ENCODE measurements around the gene IKZF3. TPM values are rescaled to one million over a fixed set of nuclear protein-coding genes. Genes with fewer than 3 reads are reported as not detected.
"Not testable (repeated sequence)": the region's sequence is repeated elsewhere in the genome, so short reads cannot be mapped to it uniquely, and the experiment has no call there.

Gene IKZF3
- total RNA-seq, 1 donor from 2014 or later, result 220 TPM

- no peak overlapping the region for H3K4me3 Mint-ChIP-seq
- DNase-seq, result no peak
- peaks cover 33% of the 10 kb centered on the region for H3K36me3 Mint-ChIP-seq (ENCODE audit: low read depth)
- peaks cover 21% of the 10 kb centered on the region for H3K4me1 Mint-ChIP-seq
- no peak overlapping the region for H3K27ac Mint-ChIP-seq
- TF ChIP-seq CTCF (IDR thresholded peaks at IDR 0.05), result no peak
- ChIA-PET CTCF (no interaction called here), POLR2A (no interaction called here)
- no peak for ATAC-seq (ENCODE audit: low read depth)
- intact Hi-C loops (cut with micrococcal nuclease), result no loop called here
- H3K9me3 Mint-ChIP-seq, result no peaks in the 10 kb centered on the region
- H3K27me3 Mint-ChIP-seq, result no peaks in the 10 kb centered on the region
Observed at GRCh38 chr17:39727556-39727955, 136.6 kb downstream of the IKZF3 start.

GRCh38 chr17:39726617-39727016 is 137.5 kb downstream of the IKZF3 start:
- POLR2A ChIA-PET, result interaction anchor here (0.5 kb wide), 1 partner anchor 10 kb away, joined by 4 read pairs; no protein-coding TSS in a partner anchor
- Mint-ChIP-seq H3K9me3 (no peaks in the 10 kb centered on the region), H3K4me1 (peaks cover 21% of the 10 kb centered on the region), H3K36me3 (ENCODE audit: low read depth) (peaks cover 33% of the 10 kb centered on the region), H3K27me3 (no peaks in the 10 kb centered on the region), H3K4me3 (no peak overlapping the region), H3K27ac (no peak overlapping the region)
- CTCF ChIA-PET, result no interaction called here
- intact Hi-C loops (cut with micrococcal nuclease), result no loop called here
- ATAC-seq (ENCODE audit: low read depth), result no peak
- no peak for DNase-seq
- no peak for TF ChIP-seq CTCF (IDR thresholded peaks at IDR 0.05)

GRCh38 chr17:39725923-39726322 is 138.2 kb downstream of the IKZF3 start:
- POLR2A ChIA-PET, result interaction anchor here (0.9 kb wide), 1 partner anchor 38 kb away, joined by 3 read pairs; the partner anchor contains the start of gene PGAP3
- peaks cover 21% of the 10 kb centered on the region for H3K4me1 Mint-ChIP-seq
- H3K27ac Mint-ChIP-seq; DNase-seq; H3K27me3 Mint-ChIP-seq; H3K9me3 Mint-ChIP-seq; H3K4me3 Mint-ChIP-seq; ATAC-seq (ENCODE audit: low read depth); CTCF ChIA-PET; intact Hi-C loops (cut with micrococcal nuclease): not testable (repeated sequence)
- H3K36me3 Mint-ChIP-seq (ENCODE audit: low read depth), result peaks cover 33% of the 10 kb centered on the region

DNA sequence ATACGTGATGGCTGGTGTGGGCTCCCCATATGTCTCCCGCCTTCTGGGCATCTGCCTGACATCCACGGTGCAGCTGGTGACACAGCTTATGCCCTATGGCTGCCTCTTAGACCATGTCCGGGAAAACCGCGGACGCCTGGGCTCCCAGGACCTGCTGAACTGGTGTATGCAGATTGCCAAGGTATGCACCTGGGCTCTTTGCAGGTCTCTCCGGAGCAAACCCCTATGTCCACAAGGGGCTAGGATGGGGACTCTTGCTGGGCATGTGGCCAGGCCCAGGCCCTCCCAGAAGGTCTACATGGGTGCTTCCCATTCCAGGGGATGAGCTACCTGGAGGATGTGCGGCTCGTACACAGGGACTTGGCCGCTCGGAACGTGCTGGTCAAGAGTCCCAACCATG is 139.4 kb downstream of the IKZF3 start:
- ChIA-PET CTCF (no interaction called here), POLR2A (no interaction called here)
- no peak for ATAC-seq (ENCODE audit: low read depth)
- Mint-ChIP-seq H3K27me3 (no peaks in the 10 kb centered on the region), H3K36me3 (ENCODE audit: low read depth) (peaks cover 31% of the 10 kb centered on the region), H3K4me1 (peaks cover 15% of the 10 kb centered on the region), H3K4me3 (no peak overlapping the region), H3K9me3 (no peaks in the 10 kb centered on the region), H3K27ac (no peak overlapping the region)
- DNase-seq, result no peak
- no peak for TF ChIP-seq CTCF (IDR thresholded peaks at IDR 0.05)
- intact Hi-C loops (cut with micrococcal nuclease), result no loop called here

GRCh38 chr17:39722965-39723848 is 140.9 kb downstream of the IKZF3 start:
- ATAC-seq (ENCODE audit: low read depth) (peak; percentile 50), DNase-seq (no peak)
- Mint-ChIP-seq H3K36me3 (ENCODE audit: low read depth) (peaks cover 23% of the 10 kb centered on the region), H3K27ac (no peak overlapping the region), H3K4me1 (peaks cover 2% of the 10 kb centered on the region), H3K9me3 (no peaks in the 10 kb centered on the region), H3K27me3 (no peaks in the 10 kb centered on the region), H3K4me3 (no peak overlapping the region)
- intact Hi-C loops (cut with micrococcal nuclease), result no loop called here
- TF ChIP-seq CTCF (IDR thresholded peaks at IDR 0.05), result no peak
- ChIA-PET POLR2A (no interaction called here), CTCF (interaction anchor here (1.4 kb wide), 1 partner anchor 7 kb away, joined by 3 read pairs; the partner anchor contains the start of gene MIEN1)

All from activated B cell treated with CpG ODN at 0.5 μM for 24 hours (primary cell).